Measurements from ENCODE around the gene RNF25.

DNA sequence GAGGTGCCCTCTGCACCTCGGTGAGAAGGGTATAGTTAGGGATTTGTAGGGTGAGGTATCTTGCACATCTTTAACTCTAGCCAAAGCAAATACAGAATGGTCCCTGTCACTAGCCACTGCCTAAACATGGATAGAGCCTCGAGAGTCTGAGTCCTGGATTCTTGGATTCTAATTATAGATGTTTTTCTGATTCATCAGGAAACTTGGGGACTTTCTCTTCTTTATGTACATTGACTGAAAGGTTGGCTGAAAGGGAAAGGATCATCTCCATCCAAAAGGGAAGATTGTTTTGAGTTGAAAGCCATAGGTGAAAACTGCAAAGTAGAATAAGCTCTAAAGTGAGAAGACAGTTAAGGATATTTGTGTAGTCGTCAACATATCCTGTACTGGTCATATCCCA lies 8.3 kb upstream of the RNF25 start:
- no peak for TF ChIP-seq CTCF (optimal IDR thresholded peaks at IDR 0.05 in 1 of 3, IDR thresholded peaks at IDR 0.05 in 1 of 3, conservative IDR thresholded peaks at IDR 0.05 in 1 of 3; ENCODE audit: extremely low read depth in 1 of 3, insufficient read depth in 2 of 3, low read length in 3 of 3)
- TF ChIP-seq EZH2 (IDR thresholded peaks at IDR 0.05; ENCODE audit: low read length) = no peak
